Fibroblast of pulmonary artery (primary cell): ENCODE results near the gene GREM2.

Source experiments
- DNase-seq: peaks from one replicate; pipeline ENCODE4 v3.0.0-alpha.2; 2010; ENCODE audit warnings: low read depth
- H3K4me3 ChIP-seq: replicated peaks from 2 replicates; pipeline ENCODE4 v1.5.1; 2011; ENCODE audit warnings: low read depth, mild to moderate bottlenecking, control low read depth, low read length, moderate library complexity
- TF ChIP-seq, protein P1 (sequence below): IDR thresholded peaks from 2 replicates; pipeline ENCODE4 v1.5.1; 2011; ENCODE audit warnings: mild to moderate bottlenecking, control low read depth, low read length, inconsistent platforms; ENCODE audit errors: missing control alignments

The GREM2 gene

DNA sequence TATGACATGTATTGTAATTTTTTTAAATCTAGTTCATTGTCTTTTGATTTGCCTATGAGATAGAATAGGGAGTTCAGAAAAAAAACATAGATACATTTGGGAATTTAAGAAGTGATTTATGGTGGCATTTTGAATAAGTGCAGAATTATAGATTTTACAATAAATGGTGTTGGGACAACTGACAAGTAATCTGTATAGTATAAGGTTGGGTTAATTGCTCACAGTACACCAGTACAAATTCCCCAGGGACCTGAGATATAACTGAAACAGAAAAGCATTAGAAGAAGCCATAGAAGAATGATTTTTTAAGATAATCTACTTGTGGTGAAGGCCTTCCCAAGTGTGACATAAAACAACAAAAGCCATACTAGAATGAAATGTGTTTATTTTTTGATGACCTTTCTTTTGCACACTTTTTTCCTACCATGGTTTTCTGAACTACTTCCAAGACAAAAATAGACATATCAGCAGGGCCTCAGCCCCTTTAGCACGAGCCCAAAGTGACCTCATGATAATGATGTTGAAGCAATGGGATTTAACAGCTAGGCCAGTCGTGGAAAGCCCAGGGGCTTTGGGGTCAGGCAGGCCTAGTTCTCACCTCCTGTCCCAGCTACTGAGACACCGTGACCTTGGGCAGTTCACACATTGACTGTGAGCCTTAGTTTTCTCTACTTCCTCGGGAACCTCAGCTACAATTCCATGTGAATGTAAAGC lies 87.4 kb downstream of the GREM2 start:
- no peak for DNase-seq
- TF ChIP-seq, protein P1, sequence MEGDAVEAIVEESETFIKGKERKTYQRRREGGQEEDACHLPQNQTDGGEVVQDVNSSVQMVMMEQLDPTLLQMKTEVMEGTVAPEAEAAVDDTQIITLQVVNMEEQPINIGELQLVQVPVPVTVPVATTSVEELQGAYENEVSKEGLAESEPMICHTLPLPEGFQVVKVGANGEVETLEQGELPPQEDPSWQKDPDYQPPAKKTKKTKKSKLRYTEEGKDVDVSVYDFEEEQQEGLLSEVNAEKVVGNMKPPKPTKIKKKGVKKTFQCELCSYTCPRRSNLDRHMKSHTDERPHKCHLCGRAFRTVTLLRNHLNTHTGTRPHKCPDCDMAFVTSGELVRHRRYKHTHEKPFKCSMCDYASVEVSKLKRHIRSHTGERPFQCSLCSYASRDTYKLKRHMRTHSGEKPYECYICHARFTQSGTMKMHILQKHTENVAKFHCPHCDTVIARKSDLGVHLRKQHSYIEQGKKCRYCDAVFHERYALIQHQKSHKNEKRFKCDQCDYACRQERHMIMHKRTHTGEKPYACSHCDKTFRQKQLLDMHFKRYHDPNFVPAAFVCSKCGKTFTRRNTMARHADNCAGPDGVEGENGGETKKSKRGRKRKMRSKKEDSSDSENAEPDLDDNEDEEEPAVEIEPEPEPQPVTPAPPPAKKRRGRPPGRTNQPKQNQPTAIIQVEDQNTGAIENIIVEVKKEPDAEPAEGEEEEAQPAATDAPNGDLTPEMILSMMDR = no peak
- no peak overlapping the region for H3K4me3 ChIP-seq

DNA sequence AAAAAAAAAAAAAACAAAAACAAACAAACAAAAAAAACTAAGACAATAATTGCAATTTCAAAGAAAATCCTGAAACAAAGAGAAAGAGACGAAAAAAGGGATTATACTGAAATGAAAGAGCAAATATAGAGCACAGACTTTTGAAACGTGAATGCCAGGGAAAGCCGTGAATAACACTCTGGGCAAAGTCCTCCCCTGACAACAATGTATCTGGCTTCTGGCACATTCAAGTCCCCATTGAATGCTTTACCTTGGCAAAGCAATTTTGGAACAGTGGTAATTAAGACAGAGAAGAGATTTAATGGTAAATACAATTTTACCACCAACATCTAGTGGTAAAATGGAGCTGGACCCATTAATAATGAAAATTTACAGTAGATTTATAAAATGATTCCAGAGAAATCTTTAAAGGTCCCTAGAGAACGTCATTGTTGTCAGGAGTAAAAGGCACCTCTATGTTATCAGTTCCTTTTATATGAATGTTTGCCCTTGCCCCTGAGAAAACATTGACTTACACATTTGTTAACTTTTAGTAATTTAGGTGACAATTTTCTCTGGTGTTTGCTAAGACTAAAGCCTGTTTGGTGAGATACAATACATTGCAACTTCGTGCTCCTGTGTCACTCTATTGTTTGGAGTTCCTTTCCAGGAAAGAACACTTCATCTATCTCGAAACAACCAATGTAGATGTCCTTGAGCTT lies 89.7 kb downstream of the GREM2 start:
- TF ChIP-seq, protein P1 = no peak
- no peak overlapping the region for H3K4me3 ChIP-seq
- no peak for DNase-seq

DNA sequence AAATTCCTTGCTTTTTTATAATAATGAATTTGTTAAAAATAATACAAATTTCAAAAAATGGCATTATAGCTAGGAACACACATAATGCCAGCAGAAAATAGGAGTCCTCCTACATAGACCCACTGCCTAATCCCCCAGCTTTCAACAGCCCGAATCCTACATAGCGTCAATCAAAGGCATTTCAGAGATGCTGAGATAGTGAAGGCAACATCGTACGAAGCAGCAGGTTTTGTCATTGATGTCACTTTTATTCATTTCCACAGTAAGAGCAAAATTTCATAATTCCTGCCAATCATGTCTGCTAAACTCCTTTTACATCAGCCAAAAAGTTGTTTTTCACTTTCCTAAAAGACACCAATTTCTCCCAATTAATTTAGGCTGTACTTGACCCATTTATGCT lies 94.1 kb downstream of the GREM2 start:
- DNase-seq = no peak
- H3K4me3 ChIP-seq = no peak overlapping the region
- TF ChIP-seq, protein P1 = no peak

DNA sequence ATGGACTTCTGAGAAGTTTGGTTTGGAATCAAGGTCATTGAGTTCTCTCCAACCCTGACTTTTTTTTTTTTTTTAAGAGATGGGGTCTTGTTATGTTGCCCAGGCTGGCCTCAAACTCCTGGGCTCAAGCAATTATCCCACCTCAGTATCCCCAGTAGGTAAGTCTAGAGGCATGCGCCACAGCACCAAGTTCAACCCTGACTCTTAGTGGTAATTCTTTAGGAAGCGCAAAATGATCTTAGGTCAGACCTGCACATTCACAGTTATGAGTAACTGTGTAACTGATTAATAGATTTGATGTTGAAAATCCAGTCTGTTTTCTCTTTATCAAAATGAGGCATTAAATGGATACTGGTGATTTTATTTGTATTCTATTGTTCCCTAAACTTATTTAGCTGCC lies 95.9 kb downstream of the GREM2 start:
- no peak for DNase-seq
- TF ChIP-seq, protein P1 = no peak
- no peak overlapping the region for H3K4me3 ChIP-seq

DNA sequence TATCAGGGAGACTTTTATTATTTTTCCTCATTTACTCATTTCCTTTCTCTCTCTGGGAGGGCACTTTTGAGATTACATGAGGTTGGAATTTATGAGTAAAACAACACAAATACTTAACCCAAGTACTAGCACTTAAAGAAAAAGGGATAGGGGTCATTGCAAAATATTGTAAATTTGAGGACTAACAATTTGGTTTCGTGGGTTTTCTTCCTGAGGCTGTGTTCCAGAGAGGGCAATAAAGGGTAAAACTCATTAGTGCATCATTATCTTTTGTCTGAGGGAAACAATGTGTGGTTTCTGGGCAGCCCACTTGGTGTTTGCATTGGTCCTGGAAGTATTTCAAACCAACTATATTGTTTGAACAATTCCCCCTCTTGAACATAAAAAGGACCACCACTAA lies 96.5 kb downstream of the GREM2 start:
- peak; percentile 23 for DNase-seq
- H3K4me3 ChIP-seq = no peak overlapping the region
- TF ChIP-seq, protein P1 = no peak

DNA sequence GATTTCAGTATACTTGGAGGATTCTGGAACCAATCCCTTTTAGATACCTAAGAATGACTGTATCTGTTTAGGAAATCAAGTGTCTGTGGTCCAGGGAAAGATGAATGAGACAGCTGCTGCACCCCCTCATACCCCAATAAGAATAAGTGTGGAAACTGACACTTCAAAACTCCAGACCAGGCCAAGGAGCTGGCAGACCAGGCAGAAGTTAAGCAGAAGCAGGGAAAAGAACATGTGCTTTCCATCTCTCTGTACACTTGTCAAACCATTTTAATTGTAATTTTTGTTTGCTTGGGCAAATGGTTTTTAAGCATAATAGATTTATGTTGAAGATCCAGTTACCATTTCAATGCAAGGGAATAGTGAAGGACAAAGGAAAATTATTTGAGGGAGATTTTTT lies 100.2 kb downstream of the GREM2 start:
- TF ChIP-seq, protein P1 = no peak
- H3K4me3 ChIP-seq = no peak overlapping the region
- DNase-seq = no peak
